Neural progenitor cell (in vitro differentiated cells): ENCODE data around the gene AP5Z1.

Source experiments
- CTCF ChIP-seq: fragments of 200-600 bp; sonication (generic); IDR thresholded peaks from 2 replicates; pipeline ENCODE4 v1.5.1; 2017; ENCODE audit warnings: antibody characterized with exemption, mild to moderate bottlenecking
- EZH2 ChIP-seq: fragments of 200-600 bp; sonication (generic); IDR thresholded peaks from 2 replicates; pipeline ENCODE4 v1.6.1; 2017; ENCODE audit warnings: antibody characterized with exemption, mild to moderate bottlenecking, moderate library complexity

GRCh38 chr7:4730276-4730675 is 45.1 kb upstream of the AP5Z1 start:
- TF ChIP-seq CTCF: no peak
- no peak for TF ChIP-seq EZH2
